GM19452 (cell line): ENCODE results near the gene MAPKAPK3.
A peak's percentile ranks its signal among the peaks of the same experiment; 100 is the strongest.

Experiments used
- ATAC-seq: cut with Tn5 transposase; IDR thresholded peaks from one replicate; pipeline ENCODE4 v1.9.1; 2021; ENCODE audit not compliant: unreplicated experiment

MAPKAPK3 gene

GRCh38 chr3:50617096-50617791, at the start of gene MAPKAPK3:
MAPKAPK3 (plus strand) TSS chr3:50617151; CDS start chr3:50617566, 415 bp downstream.
- peak; percentile 6 for ATAC-seq

- peak; percentile 81 for ATAC-seq
Observed at GRCh38 chr3:50567386-50568167, 49.4 kb upstream of the MAPKAPK3 start, which contains the start of gene C3orf18. C3orf18 (minus strand) TSS chr3:50567747; CDS start chr3:50565699, 2,048 bp downstream.

- peak; percentile 64 for ATAC-seq
Observed at GRCh38 chr3:50568947-50569749, 47.8 kb upstream of the MAPKAPK3 start, which contains the start of gene HEMK1. HEMK1 (plus strand) TSS chr3:50569522; CDS start chr3:50571105, 1,583 bp downstream.

GRCh38 chr3:50570508-50571279, 46.3 kb upstream of the MAPKAPK3 start:
- ATAC-seq = no peak

GRCh38 chr3:50571486-50571885, 45.5 kb upstream of the MAPKAPK3 start:
- no peak for ATAC-seq

- no peak for ATAC-seq
Observed at GRCh38 chr3:50572158-50572557, 44.8 kb upstream of the MAPKAPK3 start.

GRCh38 chr3:50572801-50573371, 44.1 kb upstream of the MAPKAPK3 start:
- ATAC-seq = no peak

- no peak for ATAC-seq
Observed at GRCh38 chr3:50573566-50574443, 43.1 kb upstream of the MAPKAPK3 start.

- ATAC-seq = no peak
Observed at GRCh38 chr3:50574444-50574831, 42.5 kb upstream of the MAPKAPK3 start.

GRCh38 chr3:50575372-50575771, 41.6 kb upstream of the MAPKAPK3 start:
- ATAC-seq = no peak

- no peak for ATAC-seq
Observed at GRCh38 chr3:50577348-50577747, 39.6 kb upstream of the MAPKAPK3 start.

- ATAC-seq = no peak
Observed at GRCh38 chr3:50580683-50581458, 36.1 kb upstream of the MAPKAPK3 start.

GRCh38 chr3:50581459-50581842, 35.5 kb upstream of the MAPKAPK3 start:
- no peak for ATAC-seq

GRCh38 chr3:50582083-50582482, 34.9 kb upstream of the MAPKAPK3 start:
- no peak for ATAC-seq

- no peak for ATAC-seq
Observed at GRCh38 chr3:50583897-50584296, 33.1 kb upstream of the MAPKAPK3 start.

GRCh38 chr3:50584391-50584790, 32.6 kb upstream of the MAPKAPK3 start:
- no peak for ATAC-seq

- no peak for ATAC-seq
Observed at GRCh38 chr3:50585919-50586762, 30.8 kb upstream of the MAPKAPK3 start.

- no peak for ATAC-seq
Observed at GRCh38 chr3:50586763-50587070, 30.2 kb upstream of the MAPKAPK3 start.
